C4-2B (cell line): Measurements from ENCODE around the gene CD164L2.

ENCODE experiments used
- ZFX ChIP-seq: fragments of 450-650 bp; IDR thresholded peaks from 2 replicates; pipeline ENCODE4 v1.6.1; 2017
- TF ChIP-seq, protein P1 (sequence below): fragments of 450-650 bp; conservative IDR thresholded peaks from 2 replicates; pipeline ENCODE4 v1.5.1; 2017; ENCODE audit warnings: mild to moderate bottlenecking

DNA sequence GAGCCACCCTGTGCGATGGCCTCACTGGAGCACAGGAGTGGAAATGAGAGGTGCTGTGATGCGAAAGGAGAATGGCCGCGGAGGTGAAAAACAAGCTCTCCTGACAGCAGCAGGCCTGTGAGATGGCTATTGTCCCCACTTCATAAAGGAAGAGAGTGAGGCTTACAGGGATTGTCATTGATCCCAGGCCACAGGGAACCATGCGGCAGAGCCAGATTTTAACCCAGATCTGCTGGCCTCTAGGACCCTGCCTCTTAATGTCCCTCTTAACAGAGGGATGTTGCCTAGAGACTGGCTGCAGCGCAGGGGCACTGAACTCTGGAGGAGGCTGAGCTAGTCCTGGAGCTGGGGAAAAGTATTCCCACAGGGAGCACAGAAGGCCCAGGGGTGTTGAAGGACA, 44.4 kb downstream of the CD164L2 start:
- TF ChIP-seq, protein P1, sequence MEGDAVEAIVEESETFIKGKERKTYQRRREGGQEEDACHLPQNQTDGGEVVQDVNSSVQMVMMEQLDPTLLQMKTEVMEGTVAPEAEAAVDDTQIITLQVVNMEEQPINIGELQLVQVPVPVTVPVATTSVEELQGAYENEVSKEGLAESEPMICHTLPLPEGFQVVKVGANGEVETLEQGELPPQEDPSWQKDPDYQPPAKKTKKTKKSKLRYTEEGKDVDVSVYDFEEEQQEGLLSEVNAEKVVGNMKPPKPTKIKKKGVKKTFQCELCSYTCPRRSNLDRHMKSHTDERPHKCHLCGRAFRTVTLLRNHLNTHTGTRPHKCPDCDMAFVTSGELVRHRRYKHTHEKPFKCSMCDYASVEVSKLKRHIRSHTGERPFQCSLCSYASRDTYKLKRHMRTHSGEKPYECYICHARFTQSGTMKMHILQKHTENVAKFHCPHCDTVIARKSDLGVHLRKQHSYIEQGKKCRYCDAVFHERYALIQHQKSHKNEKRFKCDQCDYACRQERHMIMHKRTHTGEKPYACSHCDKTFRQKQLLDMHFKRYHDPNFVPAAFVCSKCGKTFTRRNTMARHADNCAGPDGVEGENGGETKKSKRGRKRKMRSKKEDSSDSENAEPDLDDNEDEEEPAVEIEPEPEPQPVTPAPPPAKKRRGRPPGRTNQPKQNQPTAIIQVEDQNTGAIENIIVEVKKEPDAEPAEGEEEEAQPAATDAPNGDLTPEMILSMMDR, result no peak
- TF ChIP-seq ZFX, result no peak
